MM.1S (cell line): ENCODE measurements around the gene PACS2.

Experiments used
- CTCF ChIP-seq: fragments of 300-600 bp; sonication (generic); IDR thresholded peaks from 2 replicates; pipeline ENCODE4 v1.5.1; 2016; ENCODE audit warnings: antibody characterized with exemption, low read length, mixed read lengths
- EZH2phosphoT487 ChIP-seq: fragments of 300-600 bp; sonication (generic); IDR thresholded peaks from 2 replicates; pipeline ENCODE4 v1.6.1; 2018; ENCODE audit warnings: antibody characterized with exemption, low read length

- TF ChIP-seq CTCF (no peak), EZH2phosphoT487 (no peak)
Observed at GRCh38 chr14:105413544-105413886, 99.0 kb downstream of the PACS2 start.
